NT2/D1 (cell line): ENCODE measurements around the gene MSANTD3.

Experiments
- DNase-seq: peaks from one replicate; pipeline ENCODE4 v3.0.0-alpha.2; 2011; ENCODE audit warnings: low read depth, low spot score
- H3K27me3 ChIP-seq: 2 replicates; pipeline ENCODE4 v1.6.0; 2011; ENCODE audit warnings: mild to moderate bottlenecking; ENCODE audit not compliant: insufficient read length, insufficient read depth
- H3K36me3 ChIP-seq: 2 replicates; pipeline ENCODE4 v1.6.1; 2011; ENCODE audit warnings: mild to moderate bottlenecking, low read length, mixed read lengths; ENCODE audit not compliant: insufficient read depth, insufficient read length
- H3K4me1 ChIP-seq: 2 replicates; pipeline ENCODE4 v1.5.1; 2011; ENCODE audit not compliant: insufficient read depth, insufficient read length
- H3K4me3 ChIP-seq: 2 replicates; pipeline ENCODE4 v1.5.1; 2011; ENCODE audit warnings: low read depth; ENCODE audit not compliant: insufficient read length
- H3K9ac ChIP-seq: 2 replicates; pipeline ENCODE4 v1.6.0; 2011; ENCODE audit warnings: low read depth; ENCODE audit not compliant: insufficient read length
- H3K9me3 ChIP-seq: 2 replicates; pipeline ENCODE4 v1.5.1; 2011; ENCODE audit warnings: mild to moderate bottlenecking, low read length; ENCODE audit not compliant: insufficient read depth
- SUZ12 ChIP-seq: IDR thresholded peaks from 2 replicates; pipeline ENCODE4 v1.6.1; 2011; ENCODE audit not compliant: insufficient read length, insufficient read depth; ENCODE audit errors: extremely low read depth
- YY1 ChIP-seq: IDR thresholded peaks from 2 replicates; pipeline ENCODE4 v1.6.1; 2011; ENCODE audit not compliant: insufficient read length, insufficient read depth
- ZNF274 ChIP-seq: IDR thresholded peaks from 2 replicates; pipeline ENCODE4 v1.6.1; 2011; ENCODE audit warnings: mild to moderate bottlenecking, low read depth, low read length

Gene MSANTD3

DNA sequence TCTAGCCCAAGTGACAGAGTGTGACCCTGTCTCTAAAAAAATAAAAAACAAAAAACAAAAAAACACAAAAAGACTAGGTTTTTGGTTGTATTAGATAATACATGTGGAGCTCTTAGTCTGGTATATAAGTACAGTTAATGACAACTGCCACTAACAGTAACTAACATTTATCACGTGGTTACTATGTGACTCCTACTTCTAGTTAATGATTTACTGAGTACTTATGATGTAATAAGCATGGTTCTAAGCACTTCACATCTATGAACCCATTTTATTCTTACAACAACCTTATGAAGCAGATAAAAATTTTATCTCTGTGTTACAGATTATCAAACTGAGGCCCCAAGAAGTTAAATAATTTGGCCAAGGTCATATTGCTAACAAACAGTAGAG, 39.9 kb downstream of the MSANTD3 start:
- H3K9ac ChIP-seq, result no peak overlapping the region
- no peak for DNase-seq
- no peaks in the 10 kb centered on the region for H3K4me1 ChIP-seq
- H3K36me3 ChIP-seq, result no peaks in the 10 kb centered on the region
- no peaks in the 10 kb centered on the region for H3K27me3 ChIP-seq
- no peak for TF ChIP-seq SUZ12
- TF ChIP-seq YY1, result no peak
- TF ChIP-seq ZNF274, result no peak
- no peaks in the 10 kb centered on the region for H3K9me3 ChIP-seq
- H3K4me3 ChIP-seq, result no peak overlapping the region

DNA sequence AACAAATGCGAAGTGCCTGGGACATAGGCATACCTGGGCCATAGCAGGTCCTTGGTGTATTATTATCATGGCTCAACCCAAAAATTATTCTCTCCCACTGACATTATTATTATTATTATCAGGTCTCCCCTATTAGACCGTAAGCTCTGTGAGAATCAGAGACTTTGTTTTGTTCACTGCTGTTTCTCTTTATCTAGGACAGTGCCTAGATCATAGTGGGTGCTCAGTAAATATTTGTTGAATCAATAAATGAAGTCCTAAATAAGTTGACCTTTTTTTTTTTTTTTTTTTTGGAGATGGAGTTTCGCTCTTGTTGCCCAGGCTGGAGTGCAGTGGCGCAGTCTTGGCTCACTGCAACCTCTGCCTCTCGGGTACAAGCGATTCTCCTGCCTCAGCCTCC, 41.1 kb downstream of the MSANTD3 start:
- H3K27me3 ChIP-seq, result no peaks in the 10 kb centered on the region
- no peak overlapping the region for H3K4me3 ChIP-seq
- no peaks in the 10 kb centered on the region for H3K4me1 ChIP-seq
- no peak overlapping the region for H3K9ac ChIP-seq
- TF ChIP-seq ZNF274 (no peak), YY1 (no peak), SUZ12 (no peak)
- no peak for DNase-seq
- no peaks in the 10 kb centered on the region for H3K36me3 ChIP-seq
- H3K9me3 ChIP-seq, result no peaks in the 10 kb centered on the region

DNA sequence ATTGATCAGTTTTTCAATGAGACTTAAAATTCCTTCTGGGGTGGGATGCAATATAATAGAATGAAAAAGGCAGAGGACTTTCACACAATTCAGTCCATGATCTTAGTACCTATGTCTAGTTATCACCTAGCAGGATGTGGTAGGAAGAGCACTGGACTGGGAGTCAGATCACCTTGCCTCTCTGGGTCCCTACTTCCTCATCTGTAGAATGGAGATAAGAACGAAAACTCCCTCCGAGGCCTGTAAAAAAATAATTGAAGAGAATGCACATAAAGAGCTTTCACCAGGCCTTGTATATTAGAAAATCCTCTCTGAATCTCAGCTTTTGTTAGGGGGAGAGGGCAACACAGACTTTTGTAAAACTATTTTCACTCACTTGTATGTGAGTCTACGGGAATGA, 45.3 kb downstream of the MSANTD3 start:
- no peaks in the 10 kb centered on the region for H3K4me1 ChIP-seq
- no peak for TF ChIP-seq ZNF274
- no peak for TF ChIP-seq YY1
- no peak for TF ChIP-seq SUZ12
- H3K4me3 ChIP-seq, result peak overlapping the region; percentile 85
- peak overlapping the region; percentile 46 for H3K9ac ChIP-seq
- H3K27me3 ChIP-seq, result no peaks in the 10 kb centered on the region
- DNase-seq, result no peak
- H3K36me3 ChIP-seq, result no peaks in the 10 kb centered on the region
- no peaks in the 10 kb centered on the region for H3K9me3 ChIP-seq

DNA sequence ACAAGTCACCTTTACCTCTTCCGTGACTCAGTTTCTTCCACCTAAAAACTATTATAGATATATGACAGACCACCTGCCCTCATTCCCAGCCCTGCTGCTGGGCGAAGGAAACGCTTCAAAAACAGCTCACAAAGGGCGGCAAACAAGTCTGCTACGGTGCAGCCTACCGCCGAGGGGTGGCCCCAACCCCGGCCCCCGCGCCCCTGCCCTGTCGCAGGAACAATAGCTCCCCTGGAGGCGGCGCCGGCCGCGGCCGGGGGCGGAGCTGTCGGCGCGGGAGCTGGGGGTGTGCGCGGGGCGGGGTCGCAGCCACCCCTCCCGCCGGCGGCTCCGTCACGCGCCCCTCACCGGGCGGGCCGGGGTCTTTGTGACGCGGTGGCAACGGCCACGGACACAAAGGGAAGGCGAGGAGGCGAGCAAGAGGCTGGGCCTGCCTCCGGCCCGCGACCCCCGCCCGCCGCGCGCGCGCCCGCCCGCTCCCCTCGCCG, 45.9 kb downstream of the MSANTD3 start, which contains the start of gene TMEFF1:
TMEFF1 (plus strand) TSS at position 362 of the 488 bp plus-strand sequence. CDS start 396 bp downstream, outside the sequence.
- Histone ChIP-seq H3K9ac (peak within 1 kb of the TSS; percentile 92), H3K4me3 (peak within 1 kb of the TSS; percentile 85)
- TF ChIP-seq SUZ12 (no peak), ZNF274 (no peak), YY1 (no peak)

DNA sequence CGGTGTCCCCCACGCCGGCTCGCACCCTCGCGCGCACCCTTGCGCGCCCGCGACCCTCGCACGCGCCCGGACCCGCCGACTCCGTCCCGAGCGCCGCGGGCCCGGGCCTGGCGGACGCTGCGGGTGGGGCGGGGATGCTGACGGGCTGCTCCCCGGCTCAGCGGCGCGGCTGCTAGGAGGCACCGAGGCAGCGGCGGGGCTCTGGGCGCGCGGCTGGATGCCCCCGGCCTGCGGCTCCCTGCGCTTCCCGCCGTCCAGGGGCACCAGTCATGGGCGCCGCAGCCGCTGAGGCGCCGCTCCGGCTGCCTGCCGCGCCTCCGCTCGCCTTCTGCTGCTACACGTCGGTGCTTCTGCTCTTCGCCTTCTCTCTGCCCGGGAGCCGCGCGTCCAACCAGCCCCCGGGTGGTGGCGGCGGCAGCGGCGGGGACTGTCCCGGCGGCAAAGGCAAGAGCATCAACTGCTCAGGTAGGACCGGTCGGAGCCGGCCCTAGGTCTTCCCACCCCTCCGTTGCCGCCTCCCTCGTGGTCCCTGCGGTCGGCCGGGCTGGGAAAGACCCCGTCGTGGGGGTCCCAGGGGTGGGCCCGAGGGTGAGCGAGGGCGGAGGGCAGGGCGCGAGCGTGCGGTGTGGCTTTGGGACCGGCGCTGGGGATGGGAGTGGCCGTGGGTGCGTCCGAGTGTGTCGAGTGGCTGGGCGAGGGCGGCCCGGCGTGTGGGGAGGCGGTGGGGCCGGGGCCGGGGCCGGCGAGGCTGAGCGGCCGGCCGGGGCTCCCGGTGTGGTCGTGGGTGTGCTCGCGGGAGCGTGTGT, 46.5 kb downstream of the MSANTD3 start:
- TF ChIP-seq ZNF274, result no peak
- no peak for TF ChIP-seq SUZ12
- TF ChIP-seq YY1, result no peak
- Histone ChIP-seq H3K4me1 (no peaks in the 10 kb centered on the region), H3K4me3 (peak overlapping the region; percentile 85), H3K36me3 (no peaks in the 10 kb centered on the region), H3K27me3 (no peaks in the 10 kb centered on the region), H3K9me3 (no peaks in the 10 kb centered on the region), H3K9ac (peak overlapping the region; percentile 92)
- DNase-seq, result peak; percentile 23

More for the DNA sequence above, 45.9 kb downstream of the MSANTD3 start, which contains the start of gene TMEFF1:
- no peaks in the 10 kb centered on the region for H3K4me1 ChIP-seq
- H3K27me3 ChIP-seq, result no peaks in the 10 kb centered on the region
- DNase-seq, result peak; percentile 70
- H3K36me3 ChIP-seq, result no peaks in the 10 kb centered on the region
- H3K9me3 ChIP-seq, result no peaks in the 10 kb centered on the region

GRCh38 chr9:100474082-100474923, 47.4 kb downstream of the MSANTD3 start:
- DNase-seq, result no peak
- Histone ChIP-seq H3K4me3 (peak overlapping the region; percentile 85), H3K27me3 (no peaks in the 10 kb centered on the region), H3K9me3 (no peaks in the 10 kb centered on the region), H3K36me3 (no peaks in the 10 kb centered on the region), H3K9ac (peak overlapping the region; percentile 92), H3K4me1 (no peaks in the 10 kb centered on the region)
- TF ChIP-seq ZNF274 (no peak), SUZ12 (no peak), YY1 (no peak)

DNA sequence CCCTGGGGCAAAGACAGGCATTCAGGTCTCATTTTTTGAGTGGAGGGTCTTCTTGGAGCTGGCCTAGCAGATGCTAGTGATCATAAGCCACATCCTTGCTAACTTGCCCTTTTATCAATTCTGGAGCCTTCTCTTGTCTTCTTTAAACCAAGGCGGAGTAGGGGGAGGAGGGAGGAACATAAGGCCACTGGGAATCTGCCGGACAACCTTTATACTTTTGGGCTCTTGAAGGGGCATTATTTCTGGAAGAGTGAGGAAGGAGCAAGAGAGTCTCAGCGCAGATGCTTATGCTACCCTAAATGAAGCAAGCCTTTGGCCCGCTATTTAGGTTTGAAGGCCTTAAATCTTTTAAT, 48.0 kb downstream of the MSANTD3 start:
- H3K36me3 ChIP-seq, result no peaks in the 10 kb centered on the region
- no peaks in the 10 kb centered on the region for H3K4me1 ChIP-seq
- DNase-seq, result no peak
- no peaks in the 10 kb centered on the region for H3K27me3 ChIP-seq
- peak overlapping the region; percentile 92 for H3K9ac ChIP-seq
- no peaks in the 10 kb centered on the region for H3K9me3 ChIP-seq
- no peak for TF ChIP-seq YY1
- TF ChIP-seq SUZ12, result no peak
- no peak for TF ChIP-seq ZNF274
- H3K4me3 ChIP-seq, result peak overlapping the region; percentile 85
